Kidney (tissue), 14 donors: ENCODE data around the gene ARAP3. TPM values are rescaled to one million over a fixed set of nuclear protein-coding genes. Genes with fewer than 3 reads are reported as not detected.

Experiments used
- DNase-seq, 5 donors: peaks; one replicate each; pipeline ENCODE4 v3.0.0-alpha.2; 2013 to 2020
- FAIRE-seq: peaks from 2 replicates; lab custom pipeline; 2012; peaks lifted over from hg19 to GRCh38; lab: Jason Lieb, UNC
- H3K27ac ChIP-seq, 2 donors: one replicate each; pipeline ENCODE4 v1.7.0; 2013; ENCODE audit warnings: low read depth in 2 of 2, low read length in 2 of 2, inconsistent platforms in 1 of 2
- H3K27me3 ChIP-seq: one replicate; pipeline ENCODE4 v1.7.1; 2013; ENCODE audit warnings: low read length, inconsistent platforms; ENCODE audit not compliant: control insufficient read depth, insufficient read depth
- H3K36me3 ChIP-seq, 3 donors: one replicate each; pipeline versions ENCODE4 v1.7.0 to v1.7.1; 2013; ENCODE audit warnings: low read length in 3 of 3, control low read depth in 1 of 3, inconsistent platforms in 1 of 3; ENCODE audit not compliant: insufficient read depth in 3 of 3, control insufficient read depth in 2 of 3
- H3K4me1 ChIP-seq, 3 donors: one replicate each; pipeline versions ENCODE4 v1.7.0 to v1.7.1; 2013; ENCODE audit warnings: low read length in 3 of 3, inconsistent platforms in 1 of 3, low read depth in 1 of 3; ENCODE audit not compliant: control insufficient read depth in 2 of 3, insufficient read depth in 2 of 3
- H3K4me3 ChIP-seq, 3 donors: one replicate each; pipeline versions ENCODE4 v1.7.0 to v1.8.1; 2013; ENCODE audit warnings: low read length in 3 of 3, control low read depth in 1 of 3, inconsistent platforms in 1 of 3
- H3K9ac ChIP-seq, 3 donors: one replicate each; pipeline versions ENCODE4 v1.7.0 to v1.7.1; 2013; ENCODE audit warnings: low read length in 3 of 3, control low read depth in 1 of 3, inconsistent platforms in 1 of 3
- H3K9me3 ChIP-seq, 3 donors: one replicate each; pipeline versions ENCODE4 v1.7.0 to v1.7.1; 2013; ENCODE audit warnings: low read length in 3 of 3, control low read depth in 1 of 3, inconsistent platforms in 1 of 3; ENCODE audit not compliant: control insufficient read depth in 2 of 3, insufficient read depth in 1 of 3
- intact Hi-C: fragments of 100-400 bp; cut with DNase I; formaldehyde crosslinking; loops from one replicate; pipeline ENCODE4 v1.11.1; 2022
- polyA plus RNA-seq: library from polyadenylated mRNA; stranded (reverse); fragments of 350-450 nt; fragmentation: Illumina TruSeq; extraction: RNeasy Lipid Tissue Mini Kit (QIAGEN cat#74804); gene quantifications from one replicate; pipeline ENCODE4 v1.2.3, GENCODE V29; 2014; ENCODE audit warnings: low read depth, low replicate concordance; ENCODE audit not compliant: insufficient read depth
- total RNA-seq: library from RNA; stranded (reverse); fragmentation: NEBNext Ultra II Directional; extraction: Animal tissue kit (Norgen Biotek cat#: 25700); gene quantifications from one replicate; pipeline ENCODE4 v1.2.1, GENCODE V29; 2021
- TF ChIP-seq, protein P1 (sequence below): IDR thresholded peaks from 3 replicates; pipeline ENCODE4 v1.5.1; 2012; ENCODE audit warnings: mild to moderate bottlenecking, moderate library complexity, borderline replicate concordance; ENCODE audit not compliant: insufficient read depth; ENCODE audit errors: extremely low read depth
- donor health status: control.
- donor health status: control.
- donor health status: control.
- donor health status: control.
- donor health status: control.
- donor health status: DM: yes; HTN: yes; CAD: no.
- donor health status: Normal renal cell carcinoma (clear cell type).

ARAP3 gene
- total and polyA plus RNA-seq, 2 donors from 2014 or later, result 7.2 to 19.8 TPM

DNA sequence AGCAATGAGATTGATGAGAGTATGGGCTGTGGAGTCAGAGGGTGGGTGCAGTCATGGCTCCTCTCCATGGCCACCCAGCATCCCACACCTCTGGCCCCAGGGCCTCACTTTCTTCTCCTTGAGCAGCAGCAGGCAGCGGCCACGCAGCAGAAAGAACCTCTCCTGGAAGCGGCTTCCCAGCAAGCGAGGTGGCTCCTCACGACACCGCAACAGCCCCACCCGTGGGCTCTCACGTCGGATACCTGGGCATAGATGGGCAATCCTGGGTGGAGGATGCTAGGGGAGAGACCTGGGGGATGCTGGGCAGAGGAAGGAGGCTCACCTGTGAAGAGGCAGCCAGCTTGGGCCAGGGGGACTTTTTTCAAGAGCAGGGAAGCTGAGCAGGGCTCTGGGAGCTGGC is 25.6 kb downstream of the ARAP3 start:
- H3K36me3 ChIP-seq, result peaks cover 0 to 3% (median 2%) of the 10 kb centered on the region in 3 donors
- H3K4me1 ChIP-seq, result peaks cover 0 to 2% (median 0%) of the 10 kb centered on the region in 3 donors
- DNase-seq (no peak), FAIRE-seq (no peak)
- no peaks in the 10 kb centered on the region for H3K9me3 ChIP-seq
- H3K27ac ChIP-seq, result no peak overlapping the region
- TF ChIP-seq, protein P1, sequence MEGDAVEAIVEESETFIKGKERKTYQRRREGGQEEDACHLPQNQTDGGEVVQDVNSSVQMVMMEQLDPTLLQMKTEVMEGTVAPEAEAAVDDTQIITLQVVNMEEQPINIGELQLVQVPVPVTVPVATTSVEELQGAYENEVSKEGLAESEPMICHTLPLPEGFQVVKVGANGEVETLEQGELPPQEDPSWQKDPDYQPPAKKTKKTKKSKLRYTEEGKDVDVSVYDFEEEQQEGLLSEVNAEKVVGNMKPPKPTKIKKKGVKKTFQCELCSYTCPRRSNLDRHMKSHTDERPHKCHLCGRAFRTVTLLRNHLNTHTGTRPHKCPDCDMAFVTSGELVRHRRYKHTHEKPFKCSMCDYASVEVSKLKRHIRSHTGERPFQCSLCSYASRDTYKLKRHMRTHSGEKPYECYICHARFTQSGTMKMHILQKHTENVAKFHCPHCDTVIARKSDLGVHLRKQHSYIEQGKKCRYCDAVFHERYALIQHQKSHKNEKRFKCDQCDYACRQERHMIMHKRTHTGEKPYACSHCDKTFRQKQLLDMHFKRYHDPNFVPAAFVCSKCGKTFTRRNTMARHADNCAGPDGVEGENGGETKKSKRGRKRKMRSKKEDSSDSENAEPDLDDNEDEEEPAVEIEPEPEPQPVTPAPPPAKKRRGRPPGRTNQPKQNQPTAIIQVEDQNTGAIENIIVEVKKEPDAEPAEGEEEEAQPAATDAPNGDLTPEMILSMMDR, result no peak
- intact Hi-C loops, result no loop called here
- H3K4me3 ChIP-seq, result no peak overlapping the region
- no peak overlapping the region for H3K9ac ChIP-seq
- H3K27me3 ChIP-seq, result no peaks in the 10 kb centered on the region

GRCh38 chr5:141655020-141655419 is 27.0 kb downstream of the ARAP3 start:
- no peak overlapping the region for H3K27ac ChIP-seq
- H3K36me3 ChIP-seq, result peaks cover 0 to 3% (median 0%) of the 10 kb centered on the region in 3 donors
- H3K4me3 ChIP-seq, result no peak overlapping the region
- H3K4me1 ChIP-seq, result peaks cover 0 to 4% (median 0%) of the 10 kb centered on the region in 3 donors
- FAIRE-seq (no peak), DNase-seq (no peak)
- TF ChIP-seq, protein P1, result no peak
- no peaks in the 10 kb centered on the region for H3K9me3 ChIP-seq
- intact Hi-C loops, result no loop called here
- no peak overlapping the region for H3K9ac ChIP-seq
- H3K27me3 ChIP-seq, result no peaks in the 10 kb centered on the region

DNA sequence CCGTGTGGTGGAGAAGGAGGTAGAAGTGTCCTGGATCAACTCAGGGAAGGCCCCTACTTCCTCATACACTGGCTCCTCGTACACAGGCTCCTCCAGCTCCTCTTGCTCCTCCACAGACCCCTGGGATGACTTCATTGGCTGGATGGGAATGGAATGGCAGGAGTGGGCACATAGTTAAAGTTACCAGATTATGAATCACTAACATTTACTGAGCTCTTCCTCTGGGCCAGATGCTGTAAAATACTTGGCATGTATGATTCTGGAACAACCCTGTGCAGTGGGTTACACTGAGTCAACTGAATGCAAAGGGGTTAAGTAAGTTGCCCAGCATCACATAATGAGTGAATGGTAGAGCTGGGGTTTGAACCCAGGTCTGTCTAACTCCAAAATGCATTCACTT is 27.7 kb downstream of the ARAP3 start:
- Histone ChIP-seq H3K9ac (no peak overlapping the region), H3K36me3 (peaks cover 0 to 3% (median 0%) of the 10 kb centered on the region in 3 donors), H3K27me3 (no peaks in the 10 kb centered on the region), H3K4me3 (no peak overlapping the region), H3K27ac (no peak overlapping the region), H3K4me1 (peaks cover 0 to 4% (median 0%) of the 10 kb centered on the region in 3 donors), H3K9me3 (no peaks in the 10 kb centered on the region)
- TF ChIP-seq, protein P1, result no peak
- no peak for DNase-seq
- no peak for FAIRE-seq
- intact Hi-C loops, result no loop called here

DNA sequence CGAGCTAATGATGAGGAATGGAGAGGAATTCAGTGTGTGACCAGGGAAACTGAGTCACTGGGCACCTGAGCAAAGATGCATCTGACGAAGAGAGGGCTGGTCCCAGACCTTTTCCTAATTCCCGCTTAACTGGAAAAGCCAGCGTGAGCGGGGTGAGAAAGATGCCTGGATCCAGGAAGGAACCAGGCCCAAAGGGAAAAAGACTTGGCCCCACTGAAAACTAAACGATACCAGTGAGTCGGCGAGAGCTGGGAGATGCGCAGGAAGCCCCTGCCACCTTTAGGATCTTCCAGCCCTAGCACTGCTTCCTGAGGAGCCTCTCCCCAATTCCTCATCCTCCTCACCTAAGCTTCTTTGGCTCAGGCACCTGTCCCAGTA is 30.3 kb downstream of the ARAP3 start:
- FAIRE-seq (no peak), DNase-seq (peak in 2 of 5 donors; percentile 14 to 16)
- TF ChIP-seq, protein P1, result no peak
- Histone ChIP-seq H3K4me3 (peak overlapping the region; percentile 39 to 69 (median 58)), H3K9ac (peak overlapping the region in 1 of 3 donors; percentile 61), H3K27ac (no peak overlapping the region), H3K36me3 (no peaks in the 10 kb centered on the region), H3K27me3 (no peaks in the 10 kb centered on the region), H3K4me1 (peaks cover 0 to 4% (median 0%) of the 10 kb centered on the region in 3 donors), H3K9me3 (no peaks in the 10 kb centered on the region)
- intact Hi-C loops, result no loop called here
